Gastroesophageal sphincter (tissue), 4 donors: ENCODE measurements around the gene TSGA10. TPM values are rescaled to one million over a fixed set of nuclear protein-coding genes. Genes with fewer than 3 reads are reported as not detected.

Experiments used
- ATAC-seq: fragments of 150-250 bp; one replicate; pipeline ENCODE4 v1.9.1; 2016; ENCODE audit warnings: mild to moderate bottlenecking, moderate library complexity
- H3K27ac ChIP-seq, 4 donors: fragments of 200-600 bp; sonication (generic) in 3 of 4; 1 replicate in 3 of 4; 2 replicates in 1 of 4; pipeline ENCODE4 v1.5.1; 2016 to 2019
- H3K27me3 ChIP-seq: fragments of 200-600 bp; sonication (generic); one replicate; pipeline ENCODE4 v1.5.1; 2019
- H3K36me3 ChIP-seq, 2 donors: fragments of 200-600 bp; sonication (generic); one replicate each; pipeline ENCODE4 v1.5.1; 2019; ENCODE audit warnings: control low read depth in 1 of 2
- H3K4me1 ChIP-seq, 3 donors: fragments of 200-600 bp; sonication (generic); 1 replicate in 2 of 3; 2 replicates in 1 of 3; pipeline ENCODE4 v1.5.1; 2016 to 2019; ENCODE audit warnings: control low read depth in 2 of 3
- H3K4me3 ChIP-seq, 2 donors: fragments of 200-600 bp; sonication (generic); one replicate each; pipeline ENCODE4 v1.5.1; 2019; ENCODE audit warnings: mild to moderate bottlenecking in 1 of 2, moderate library complexity in 1 of 2
- H3K9me3 ChIP-seq, 3 donors: fragments of 200-600 bp; sonication (generic); one replicate each; pipeline ENCODE4 v1.5.1; 2017 to 2019; ENCODE audit warnings: control low read depth in 2 of 3
- EP300 ChIP-seq: sonication (generic); formaldehyde crosslinking; IDR thresholded peaks from one replicate; pipeline ENCODE4 v1.6.1; 2017; ENCODE audit warnings: antibody characterized with exemption, mild to moderate bottlenecking
- POLR2A ChIP-seq, 2 donors: fragments of 450-650 bp; IDR thresholded peaks; one replicate each; pipeline ENCODE4 v1.6.1; 2017; ENCODE audit warnings: antibody characterized with exemption in 2 of 2, mild to moderate bottlenecking in 2 of 2, moderate library complexity in 1 of 2
- POLR2AphosphoS5 ChIP-seq: sonication (generic); formaldehyde crosslinking; IDR thresholded peaks from one replicate; pipeline ENCODE4 v1.6.1; 2017; ENCODE audit warnings: antibody characterized with exemption
- WGBS, 2 donors: methylation state at CpG; one replicate each; pipeline ENCODE4 v1.1.5; 2018; ENCODE audit warnings: low coverage in 1 of 2; 5-methylcytosine and 5-hydroxymethylcytosine counted together
- total RNA-seq, 4 donors: library from RNA; depleted of rRNA; stranded (reverse); fragments of >200 nt; gene quantifications; one replicate each; pipeline ENCODE4 v1.1.0, GENCODE V29; 2016
- TF ChIP-seq, protein P1 (sequence below), 4 experiments: fragments of 200-600 bp in 2 of 4; fragments of 450-650 bp in 2 of 4; sonication (generic) in 1 of 4; IDR thresholded peaks; one replicate each; pipeline ENCODE4 v1.5.1; 2017 to 2019; ENCODE audit warnings: antibody characterized with exemption in 4 of 4, mild to moderate bottlenecking in 2 of 4, moderate library complexity in 2 of 4

TSGA10 gene
- total RNA-seq, 4 donors from 2014 or later, result 1.2 to 2.2 (median 1.5) TPM

DNA sequence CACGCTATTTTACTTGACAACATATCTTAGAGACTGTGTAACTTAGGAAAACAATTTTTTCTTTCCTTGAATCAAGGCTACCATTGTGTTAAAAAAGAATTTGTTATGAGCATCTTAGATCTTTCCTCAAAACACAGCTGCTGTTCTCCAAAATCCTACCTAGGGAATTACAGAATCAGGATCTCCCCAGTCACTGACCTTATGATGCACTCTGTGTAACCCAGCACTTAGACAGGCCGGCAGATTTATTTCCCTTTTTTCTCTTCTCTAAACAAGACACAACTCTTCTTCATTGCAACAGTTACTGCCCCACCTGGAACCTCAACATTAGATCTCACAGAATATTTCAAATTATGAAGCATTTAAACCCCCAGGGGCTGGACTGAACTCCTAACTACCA, 26.8 kb downstream of the TSGA10 start:
- H3K36me3 ChIP-seq, result peaks cover 0 to 23% of the 10 kb centered on the region in 2 donors
- TF ChIP-seq POLR2A (IDR thresholded peaks at IDR 0.05), result no peak
- TF ChIP-seq EP300, result no peak
- H3K27ac ChIP-seq, result no peak overlapping the region
- no peak overlapping the region for H3K4me3 ChIP-seq
- ATAC-seq, result no peak
- 71 to 91% methylated on average over 2 of the region's 2 CpGs for WGBS, 2 donors
- H3K9me3 ChIP-seq, result peaks cover 0 to 63% (median 0%) of the 10 kb centered on the region in 3 donors
- no peaks in the 10 kb centered on the region for H3K4me1 ChIP-seq
- H3K27me3 ChIP-seq, result no peaks in the 10 kb centered on the region

GRCh38 chr2:99112617-99113016, 42.1 kb downstream of the TSGA10 start:
- ATAC-seq, result no peak
- TF ChIP-seq POLR2A (IDR thresholded peaks at IDR 0.05), result no peak
- TF ChIP-seq EP300, result no peak
- no peak for TF ChIP-seq POLR2AphosphoS5
- TF ChIP-seq, protein P1, sequence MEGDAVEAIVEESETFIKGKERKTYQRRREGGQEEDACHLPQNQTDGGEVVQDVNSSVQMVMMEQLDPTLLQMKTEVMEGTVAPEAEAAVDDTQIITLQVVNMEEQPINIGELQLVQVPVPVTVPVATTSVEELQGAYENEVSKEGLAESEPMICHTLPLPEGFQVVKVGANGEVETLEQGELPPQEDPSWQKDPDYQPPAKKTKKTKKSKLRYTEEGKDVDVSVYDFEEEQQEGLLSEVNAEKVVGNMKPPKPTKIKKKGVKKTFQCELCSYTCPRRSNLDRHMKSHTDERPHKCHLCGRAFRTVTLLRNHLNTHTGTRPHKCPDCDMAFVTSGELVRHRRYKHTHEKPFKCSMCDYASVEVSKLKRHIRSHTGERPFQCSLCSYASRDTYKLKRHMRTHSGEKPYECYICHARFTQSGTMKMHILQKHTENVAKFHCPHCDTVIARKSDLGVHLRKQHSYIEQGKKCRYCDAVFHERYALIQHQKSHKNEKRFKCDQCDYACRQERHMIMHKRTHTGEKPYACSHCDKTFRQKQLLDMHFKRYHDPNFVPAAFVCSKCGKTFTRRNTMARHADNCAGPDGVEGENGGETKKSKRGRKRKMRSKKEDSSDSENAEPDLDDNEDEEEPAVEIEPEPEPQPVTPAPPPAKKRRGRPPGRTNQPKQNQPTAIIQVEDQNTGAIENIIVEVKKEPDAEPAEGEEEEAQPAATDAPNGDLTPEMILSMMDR (IDR thresholded peaks at IDR 0.05), result no peak
- no peaks in the 10 kb centered on the region for H3K36me3 ChIP-seq
- no peak overlapping the region for H3K27ac ChIP-seq
- H3K4me3 ChIP-seq, result no peak overlapping the region
- no peaks in the 10 kb centered on the region for H3K4me1 ChIP-seq
- 81 to 82% methylated on average over 4 of the region's 4 CpGs for WGBS, 2 donors
- H3K27me3 ChIP-seq, result peaks cover 5% of the 10 kb centered on the region
- no peaks in the 10 kb centered on the region for H3K9me3 ChIP-seq

- Histone ChIP-seq H3K27ac (no peak overlapping the region), H3K4me1 (no peaks in the 10 kb centered on the region), H3K4me3 (no peak overlapping the region), H3K27me3 (peaks cover 5% of the 10 kb centered on the region), H3K9me3 (no peaks in the 10 kb centered on the region), H3K36me3 (no peaks in the 10 kb centered on the region)
- no peak for ATAC-seq
- 90 to 95% methylated on average over 1 of the region's 1 CpG for WGBS, 2 donors
- TF ChIP-seq EP300 (no peak), POLR2A (IDR thresholded peaks at IDR 0.05) (no peak), POLR2AphosphoS5 (no peak)
- TF ChIP-seq, protein P1 (IDR thresholded peaks at IDR 0.05), result no peak
Measured at GRCh38 chr2:99111945-99112344, 42.8 kb downstream of the TSGA10 start.

GRCh38 chr2:99111236-99111635, 43.5 kb downstream of the TSGA10 start:
- no peak overlapping the region for H3K4me3 ChIP-seq
- ATAC-seq, result no peak
- 59 to 80% methylated on average over 2 of the region's 2 CpGs for WGBS, 2 donors
- H3K36me3 ChIP-seq, result no peaks in the 10 kb centered on the region
- H3K27ac ChIP-seq, result no peak overlapping the region
- H3K27me3 ChIP-seq, result peaks cover 5% of the 10 kb centered on the region
- no peaks in the 10 kb centered on the region for H3K4me1 ChIP-seq
- TF ChIP-seq EP300 (no peak), POLR2A (IDR thresholded peaks at IDR 0.05) (no peak), POLR2AphosphoS5 (no peak)
- TF ChIP-seq, protein P1 (IDR thresholded peaks at IDR 0.05), result no peak
- no peaks in the 10 kb centered on the region for H3K9me3 ChIP-seq

- no peak for ATAC-seq
- Histone ChIP-seq H3K36me3 (no peaks in the 10 kb centered on the region), H3K27me3 (peaks cover 5% of the 10 kb centered on the region), H3K4me1 (no peaks in the 10 kb centered on the region), H3K4me3 (no peak overlapping the region), H3K27ac (no peak overlapping the region), H3K9me3 (no peaks in the 10 kb centered on the region)
- 51 to 73% methylated on average over 1 to 2 of the region's 2 CpGs for WGBS, 2 donors
- TF ChIP-seq, protein P1 (IDR thresholded peaks at IDR 0.05), result no peak
- TF ChIP-seq POLR2AphosphoS5, result no peak
- TF ChIP-seq POLR2A (IDR thresholded peaks at IDR 0.05), result no peak
- no peak for TF ChIP-seq EP300
Measured at GRCh38 chr2:99106913-99107312, 47.8 kb downstream of the TSGA10 start.
